SK-N-SH (cell line): ENCODE measurements around the gene NCF4.

ENCODE experiments used
- ELF1 ChIP-seq: IDR thresholded peaks from 2 replicates; pipeline ENCODE4 v1.4.0; 2012
- EP300 ChIP-seq, 2 experiments: IDR thresholded peaks; 2 replicates each; pipeline versions ENCODE4 v1.4.0 to v1.6.1; 2012; ENCODE audit warnings: borderline replicate concordance in 1 of 2, low read depth in 1 of 2, low read length in 1 of 2
- RAD21 ChIP-seq: IDR thresholded peaks from 2 replicates; pipeline ENCODE4 v1.6.1; 2012; ENCODE audit warnings: mild to moderate bottlenecking, low read length
- REST ChIP-seq: IDR thresholded peaks from 2 replicates; pipeline ENCODE4 v1.6.1; 2012; ENCODE audit warnings: mild to moderate bottlenecking, low read depth, low read length, moderate library complexity
- SMC3 ChIP-seq: IDR thresholded peaks from 2 replicates; pipeline ENCODE4 v1.6.1; 2012; ENCODE audit warnings: low read depth, low read length, improper control_type of control experiment
- TAF1 ChIP-seq: IDR thresholded peaks from 2 replicates; pipeline ENCODE4 v1.6.1; 2012; ENCODE audit warnings: low read depth, mild to moderate bottlenecking, low read length, moderate library complexity, borderline replicate concordance
- TF ChIP-seq, protein P1 (sequence below): IDR thresholded peaks from 2 replicates; pipeline ENCODE4 v1.4.0; 2012; ENCODE audit warnings: low read depth, borderline replicate concordance
- TF ChIP-seq, protein P2 (sequence below): fragments of 200-600 bp; sonication (generic); IDR thresholded peaks from 2 replicates; pipeline ENCODE4 v1.6.1; 2017; ENCODE audit warnings: antibody characterized with exemption, mild to moderate bottlenecking, moderate library complexity

DNA sequence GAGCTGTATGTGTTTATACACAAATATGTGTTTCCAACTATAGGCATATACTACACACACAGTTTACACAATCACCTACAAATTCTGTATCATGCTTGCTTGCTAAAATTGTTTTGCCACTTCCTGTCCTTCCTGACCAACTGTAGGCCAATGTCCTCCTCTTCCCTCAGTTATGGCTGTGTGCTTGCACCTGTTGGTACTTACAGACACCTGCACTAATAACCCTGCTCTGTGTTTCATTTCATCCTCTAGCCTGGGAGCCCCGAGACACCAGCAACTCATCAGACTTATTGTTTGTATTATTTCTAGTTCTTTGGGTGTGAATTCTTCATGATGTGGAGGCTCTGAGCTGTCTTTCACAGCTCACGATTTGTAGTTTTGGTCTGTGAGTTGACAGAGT, 1.8 kb upstream of the NCF4 start:
- TF ChIP-seq, protein P1, sequence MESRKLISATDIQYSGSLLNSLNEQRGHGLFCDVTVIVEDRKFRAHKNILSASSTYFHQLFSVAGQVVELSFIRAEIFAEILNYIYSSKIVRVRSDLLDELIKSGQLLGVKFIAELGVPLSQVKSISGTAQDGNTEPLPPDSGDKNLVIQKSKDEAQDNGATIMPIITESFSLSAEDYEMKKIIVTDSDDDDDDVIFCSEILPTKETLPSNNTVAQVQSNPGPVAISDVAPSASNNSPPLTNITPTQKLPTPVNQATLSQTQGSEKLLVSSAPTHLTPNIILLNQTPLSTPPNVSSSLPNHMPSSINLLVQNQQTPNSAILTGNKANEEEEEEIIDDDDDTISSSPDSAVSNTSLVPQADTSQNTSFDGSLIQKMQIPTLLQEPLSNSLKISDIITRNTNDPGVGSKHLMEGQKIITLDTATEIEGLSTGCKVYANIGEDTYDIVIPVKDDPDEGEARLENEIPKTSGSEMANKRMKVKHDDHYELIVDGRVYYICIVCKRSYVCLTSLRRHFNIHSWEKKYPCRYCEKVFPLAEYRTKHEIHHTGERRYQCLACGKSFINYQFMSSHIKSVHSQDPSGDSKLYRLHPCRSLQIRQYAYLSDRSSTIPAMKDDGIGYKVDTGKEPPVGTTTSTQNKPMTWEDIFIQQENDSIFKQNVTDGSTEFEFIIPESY = no peak
- TF ChIP-seq TAF1 (no peak), REST (no peak), RAD21 (no peak), ELF1 (no peak), SMC3 (no peak), EP300 (IDR thresholded peaks at IDR 0.05; ENCODE audit: borderline replicate concordance in 1 of 2, low read depth in 1 of 2, low read length in 1 of 2) (no peak)
- TF ChIP-seq, protein P2, sequence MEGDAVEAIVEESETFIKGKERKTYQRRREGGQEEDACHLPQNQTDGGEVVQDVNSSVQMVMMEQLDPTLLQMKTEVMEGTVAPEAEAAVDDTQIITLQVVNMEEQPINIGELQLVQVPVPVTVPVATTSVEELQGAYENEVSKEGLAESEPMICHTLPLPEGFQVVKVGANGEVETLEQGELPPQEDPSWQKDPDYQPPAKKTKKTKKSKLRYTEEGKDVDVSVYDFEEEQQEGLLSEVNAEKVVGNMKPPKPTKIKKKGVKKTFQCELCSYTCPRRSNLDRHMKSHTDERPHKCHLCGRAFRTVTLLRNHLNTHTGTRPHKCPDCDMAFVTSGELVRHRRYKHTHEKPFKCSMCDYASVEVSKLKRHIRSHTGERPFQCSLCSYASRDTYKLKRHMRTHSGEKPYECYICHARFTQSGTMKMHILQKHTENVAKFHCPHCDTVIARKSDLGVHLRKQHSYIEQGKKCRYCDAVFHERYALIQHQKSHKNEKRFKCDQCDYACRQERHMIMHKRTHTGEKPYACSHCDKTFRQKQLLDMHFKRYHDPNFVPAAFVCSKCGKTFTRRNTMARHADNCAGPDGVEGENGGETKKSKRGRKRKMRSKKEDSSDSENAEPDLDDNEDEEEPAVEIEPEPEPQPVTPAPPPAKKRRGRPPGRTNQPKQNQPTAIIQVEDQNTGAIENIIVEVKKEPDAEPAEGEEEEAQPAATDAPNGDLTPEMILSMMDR = no peak
